HG03175 (cell line): ENCODE data around the gene CYB5R3.

Source experiments
- ATAC-seq: cut with Tn5 transposase; IDR thresholded peaks from one replicate; pipeline ENCODE4 v1.9.1; 2021; ENCODE audit warnings: mild to moderate bottlenecking, moderate library complexity; ENCODE audit not compliant: unreplicated experiment

CYB5R3 gene

GRCh38 chr22:42646569-42647525 is 2.3 kb downstream of the CYB5R3 start:
- ATAC-seq: no peak

- no peak for ATAC-seq
Measured at GRCh38 chr22:42645938-42646568, 3.1 kb downstream of the CYB5R3 start.

GRCh38 chr22:42645341-42645937 is 3.8 kb downstream of the CYB5R3 start:
- no peak for ATAC-seq

GRCh38 chr22:42644422-42645340 is 4.5 kb downstream of the CYB5R3 start:
- ATAC-seq: no peak

- ATAC-seq: no peak
Measured at GRCh38 chr22:42643634-42644421, 5.4 kb downstream of the CYB5R3 start.

GRCh38 chr22:42642806-42643633 is 6.2 kb downstream of the CYB5R3 start:
- no peak for ATAC-seq

GRCh38 chr22:42641801-42642413 is 7.3 kb downstream of the CYB5R3 start:
- ATAC-seq: no peak

GRCh38 chr22:42639541-42640241 is 9.5 kb downstream of the CYB5R3 start:
- ATAC-seq: no peak

- no peak for ATAC-seq
Measured at GRCh38 chr22:42637555-42637954, 11.6 kb downstream of the CYB5R3 start.

GRCh38 chr22:42636506-42636905 is 12.7 kb downstream of the CYB5R3 start:
- no peak for ATAC-seq

GRCh38 chr22:42635531-42635930 is 13.7 kb downstream of the CYB5R3 start:
- ATAC-seq: no peak

- ATAC-seq: no peak
Measured at GRCh38 chr22:42633013-42633412, 16.2 kb downstream of the CYB5R3 start.

GRCh38 chr22:42632096-42632495 is 17.1 kb downstream of the CYB5R3 start:
- no peak for ATAC-seq

- no peak for ATAC-seq
Measured at GRCh38 chr22:42630901-42631602, 18.1 kb downstream of the CYB5R3 start.

- ATAC-seq: no peak
Measured at GRCh38 chr22:42630211-42630610, 19.0 kb downstream of the CYB5R3 start.

GRCh38 chr22:42627981-42628380 is 21.2 kb downstream of the CYB5R3 start:
- no peak for ATAC-seq

GRCh38 chr22:42626951-42627625 is 22.1 kb downstream of the CYB5R3 start:
- ATAC-seq: no peak
